ENCODE measurements around the gene JTB.

The JTB gene

DNA sequence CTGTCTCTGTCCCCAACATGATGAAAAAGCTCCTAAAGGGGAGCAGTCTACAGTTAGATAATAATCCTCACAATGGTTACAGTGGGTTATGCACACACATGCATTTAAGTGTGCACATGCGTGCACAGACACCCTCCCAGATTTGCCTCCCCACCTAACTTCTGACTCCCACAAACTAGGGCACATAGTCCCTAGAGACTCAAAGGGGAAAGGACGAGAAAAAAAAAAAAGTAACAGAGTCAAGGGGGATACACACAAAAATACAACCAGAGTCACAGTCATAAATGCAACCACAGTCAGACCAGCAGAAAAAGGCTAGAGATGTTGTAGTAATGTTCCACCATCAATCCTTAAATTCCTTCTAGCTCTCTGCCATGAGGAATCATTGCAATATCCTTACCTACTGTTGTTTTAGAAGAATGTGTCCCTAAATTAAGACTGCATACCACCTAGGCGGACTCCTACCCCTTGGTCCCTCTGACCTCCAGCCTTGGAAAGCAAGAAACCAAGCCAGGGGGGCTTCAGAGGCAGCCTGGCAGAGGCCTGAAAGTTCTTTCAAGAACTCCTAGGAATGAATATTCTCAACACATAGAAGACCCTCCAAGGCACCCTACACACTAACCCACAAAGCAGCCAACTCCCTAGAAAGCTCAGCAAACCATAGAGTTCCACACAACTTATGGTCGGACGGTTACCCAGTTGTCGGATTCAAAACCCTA is 20.3 kb downstream of the JTB start:
- H3K9ac ChIP-seq (ENCODE audit: low read length) = peak overlapping the region; percentile 79
- peaks cover 24% of the 10 kb centered on the region for H3K79me2 ChIP-seq (ENCODE audit: insufficient read depth, low read length)
- no peak for TF ChIP-seq EZH2 (IDR thresholded peaks at IDR 0.05; ENCODE audit: borderline replicate concordance, low read length)
- TF ChIP-seq, protein P1, sequence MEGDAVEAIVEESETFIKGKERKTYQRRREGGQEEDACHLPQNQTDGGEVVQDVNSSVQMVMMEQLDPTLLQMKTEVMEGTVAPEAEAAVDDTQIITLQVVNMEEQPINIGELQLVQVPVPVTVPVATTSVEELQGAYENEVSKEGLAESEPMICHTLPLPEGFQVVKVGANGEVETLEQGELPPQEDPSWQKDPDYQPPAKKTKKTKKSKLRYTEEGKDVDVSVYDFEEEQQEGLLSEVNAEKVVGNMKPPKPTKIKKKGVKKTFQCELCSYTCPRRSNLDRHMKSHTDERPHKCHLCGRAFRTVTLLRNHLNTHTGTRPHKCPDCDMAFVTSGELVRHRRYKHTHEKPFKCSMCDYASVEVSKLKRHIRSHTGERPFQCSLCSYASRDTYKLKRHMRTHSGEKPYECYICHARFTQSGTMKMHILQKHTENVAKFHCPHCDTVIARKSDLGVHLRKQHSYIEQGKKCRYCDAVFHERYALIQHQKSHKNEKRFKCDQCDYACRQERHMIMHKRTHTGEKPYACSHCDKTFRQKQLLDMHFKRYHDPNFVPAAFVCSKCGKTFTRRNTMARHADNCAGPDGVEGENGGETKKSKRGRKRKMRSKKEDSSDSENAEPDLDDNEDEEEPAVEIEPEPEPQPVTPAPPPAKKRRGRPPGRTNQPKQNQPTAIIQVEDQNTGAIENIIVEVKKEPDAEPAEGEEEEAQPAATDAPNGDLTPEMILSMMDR (IDR thresholded peaks at IDR 0.05; ENCODE audit: low read length) = no peak
- no peaks in the 10 kb centered on the region for H4K20me1 ChIP-seq (ENCODE audit: insufficient read depth, low read length)
- H3K9me3 ChIP-seq (ENCODE audit: low read length) = no peaks in the 10 kb centered on the region
- H3K27ac ChIP-seq (ENCODE audit: low read depth, low read length, poor library complexity, severe bottlenecking) = peak overlapping the region; percentile 47
- no peak overlapping the region for H2AFZ ChIP-seq (ENCODE audit: low read length)
- H3K36me3 ChIP-seq (ENCODE audit: insufficient read depth, low read length) = peaks cover 22% of the 10 kb centered on the region
- no peaks in the 10 kb centered on the region for H3F3A ChIP-seq (ENCODE audit: insufficient read depth, low read length)
- H3K4me2 ChIP-seq (ENCODE audit: low read length) = peak overlapping the region; percentile 86
- H3K9me2 ChIP-seq (ENCODE audit: low read depth, low read length) = no peaks in the 10 kb centered on the region
- H3K27me3 ChIP-seq (ENCODE audit: insufficient read depth, low read length) = no peaks in the 10 kb centered on the region
- H3K4me1 ChIP-seq (ENCODE audit: insufficient read depth, low read length, severe bottlenecking) = peaks cover 35% of the 10 kb centered on the region
- H3K4me3 ChIP-seq (ENCODE audit: low read depth, low read length, poor library complexity, severe bottlenecking) = peak overlapping the region; percentile 74

DNA sequence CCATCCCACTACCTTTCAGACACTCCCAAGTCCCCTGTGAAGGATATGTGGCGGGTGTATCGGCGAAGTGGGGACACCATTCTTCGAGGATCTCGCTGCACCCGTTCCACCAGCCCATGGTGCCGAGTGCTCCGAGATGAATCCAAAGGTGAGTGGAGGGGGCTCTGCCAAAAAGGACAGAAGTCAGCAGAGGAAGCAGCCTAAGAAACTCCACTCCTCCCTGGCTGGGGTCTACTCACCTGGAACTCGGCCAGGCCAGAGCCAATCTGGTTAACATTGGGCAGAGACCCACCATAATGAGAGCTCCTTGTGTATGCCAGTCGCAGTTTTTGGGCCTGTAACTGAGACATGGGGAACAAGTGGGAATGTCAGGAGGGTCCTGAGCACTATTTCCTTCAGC is 22.6 kb downstream of the JTB start:
- Histone ChIP-seq H3K27me3 (ENCODE audit: insufficient read depth, low read length) (no peaks in the 10 kb centered on the region), H2AFZ (ENCODE audit: low read length) (no peak overlapping the region), H3K27ac (ENCODE audit: low read depth, low read length, poor library complexity, severe bottlenecking) (no peak overlapping the region), H3K4me2 (ENCODE audit: low read length) (no peak overlapping the region), H3K4me3 (ENCODE audit: low read depth, low read length, poor library complexity, severe bottlenecking) (no peak overlapping the region), H3K79me2 (ENCODE audit: insufficient read depth, low read length) (peaks cover 24% of the 10 kb centered on the region), H3K9me3 (ENCODE audit: low read length) (no peaks in the 10 kb centered on the region), H3K4me1 (ENCODE audit: insufficient read depth, low read length, severe bottlenecking) (peaks cover 26% of the 10 kb centered on the region), H4K20me1 (ENCODE audit: insufficient read depth, low read length) (no peaks in the 10 kb centered on the region), H3K9me2 (ENCODE audit: low read depth, low read length) (no peaks in the 10 kb centered on the region), H3F3A (ENCODE audit: insufficient read depth, low read length) (no peaks in the 10 kb centered on the region), H3K9ac (ENCODE audit: low read length) (no peak overlapping the region), H3K36me3 (ENCODE audit: insufficient read depth, low read length) (peaks cover 39% of the 10 kb centered on the region)
- TF ChIP-seq EZH2 (IDR thresholded peaks at IDR 0.05; ENCODE audit: borderline replicate concordance, low read length) = no peak
- TF ChIP-seq, protein P1 (IDR thresholded peaks at IDR 0.05; ENCODE audit: low read length) = no peak

DNA sequence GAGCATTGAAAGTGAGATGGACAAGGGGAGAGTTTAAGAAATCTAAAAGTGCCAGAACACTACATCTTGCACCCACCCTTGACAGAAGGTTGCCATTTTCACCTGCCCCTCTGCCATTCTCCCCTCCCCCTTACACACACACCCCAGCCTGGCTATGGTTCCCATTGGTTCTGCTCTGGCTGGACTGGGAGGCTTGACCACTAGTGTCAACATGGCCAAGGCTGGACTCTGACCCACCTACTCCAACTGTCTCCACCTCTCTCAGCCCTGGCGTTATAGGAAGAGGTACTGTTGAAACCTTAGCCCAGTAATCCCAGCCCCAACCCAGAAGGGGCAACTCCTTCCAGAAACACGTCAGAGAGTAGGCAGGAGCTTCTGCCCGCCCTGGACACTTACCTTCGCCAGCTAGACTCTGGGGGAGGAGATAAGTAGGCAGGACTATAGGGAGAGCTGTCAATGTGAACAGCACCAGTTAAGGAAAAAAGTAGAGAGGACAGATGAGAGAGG is 23.6 kb downstream of the JTB start:
- H4K20me1 ChIP-seq (ENCODE audit: insufficient read depth, low read length) = no peaks in the 10 kb centered on the region
- no peaks in the 10 kb centered on the region for H3K9me3 ChIP-seq (ENCODE audit: low read length)
- H3K4me3 ChIP-seq (ENCODE audit: low read depth, low read length, poor library complexity, severe bottlenecking) = no peak overlapping the region
- H3K79me2 ChIP-seq (ENCODE audit: insufficient read depth, low read length) = peaks cover 24% of the 10 kb centered on the region
- no peaks in the 10 kb centered on the region for H3K9me2 ChIP-seq (ENCODE audit: low read depth, low read length)
- H3K4me2 ChIP-seq (ENCODE audit: low read length) = no peak overlapping the region
- H3F3A ChIP-seq (ENCODE audit: insufficient read depth, low read length) = no peaks in the 10 kb centered on the region
- no peak overlapping the region for H3K27ac ChIP-seq (ENCODE audit: low read depth, low read length, poor library complexity, severe bottlenecking)
- peaks cover 24% of the 10 kb centered on the region for H3K4me1 ChIP-seq (ENCODE audit: insufficient read depth, low read length, severe bottlenecking)
- H3K27me3 ChIP-seq (ENCODE audit: insufficient read depth, low read length) = no peaks in the 10 kb centered on the region
- no peak overlapping the region for H3K9ac ChIP-seq (ENCODE audit: low read length)
- TF ChIP-seq, protein P1 (IDR thresholded peaks at IDR 0.05; ENCODE audit: low read length) = no peak
- TF ChIP-seq EZH2 (IDR thresholded peaks at IDR 0.05; ENCODE audit: borderline replicate concordance, low read length) = no peak
- H2AFZ ChIP-seq (ENCODE audit: low read length) = no peak overlapping the region
- peaks cover 44% of the 10 kb centered on the region for H3K36me3 ChIP-seq (ENCODE audit: insufficient read depth, low read length)

All from OCI-LY1 (cell line).